GM21526 (cell line): ENCODE measurements around the gene TMC8.
"Not testable (repeated sequence)": the region's sequence is repeated elsewhere in the genome, so short reads cannot be mapped to it uniquely, and the experiment has no call there.

ENCODE experiments used
- ATAC-seq: cut with Tn5 transposase; IDR thresholded peaks from one replicate; pipeline ENCODE4 v1.9.1; 2021; ENCODE audit warnings: moderate library complexity; ENCODE audit not compliant: unreplicated experiment, low FRiP score

The TMC8 gene

DNA sequence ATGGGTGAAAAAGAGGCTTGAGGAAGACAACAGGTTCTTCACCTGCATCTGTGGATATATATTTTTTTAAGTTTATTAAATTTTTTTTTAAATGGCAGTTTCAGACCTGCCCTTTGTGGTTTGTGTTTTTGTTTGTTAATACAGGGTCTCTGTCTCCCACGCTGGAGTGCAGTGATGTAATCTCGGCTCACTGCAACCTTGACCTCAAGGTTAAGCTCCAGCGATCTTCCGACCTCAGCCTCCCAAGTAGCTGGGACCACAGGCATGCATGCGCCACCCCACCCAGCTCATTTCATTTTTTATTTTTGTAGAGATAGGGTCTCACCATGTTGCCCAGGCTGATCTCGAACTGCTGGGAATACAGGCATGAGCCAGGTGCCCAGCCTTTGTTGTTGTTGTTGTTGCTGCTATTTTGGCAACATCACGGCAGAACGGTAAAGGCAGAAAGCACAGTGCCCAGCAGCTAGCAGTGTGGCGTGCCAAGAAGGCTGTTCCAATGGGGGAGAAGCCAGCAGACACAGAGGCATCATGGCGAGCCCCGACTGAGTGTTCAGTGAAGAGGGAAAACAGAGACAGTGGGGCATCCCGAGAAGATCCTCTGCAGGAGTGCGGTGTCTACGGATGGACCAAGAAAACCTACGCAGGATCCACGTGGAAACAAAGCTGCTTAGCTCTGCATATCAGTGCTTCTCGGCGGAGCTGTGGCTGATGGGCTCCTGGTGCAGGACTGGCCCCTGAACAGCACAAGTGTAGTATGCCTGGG lies 21.7 kb upstream of the TMC8 start:
- no peak for ATAC-seq

DNA sequence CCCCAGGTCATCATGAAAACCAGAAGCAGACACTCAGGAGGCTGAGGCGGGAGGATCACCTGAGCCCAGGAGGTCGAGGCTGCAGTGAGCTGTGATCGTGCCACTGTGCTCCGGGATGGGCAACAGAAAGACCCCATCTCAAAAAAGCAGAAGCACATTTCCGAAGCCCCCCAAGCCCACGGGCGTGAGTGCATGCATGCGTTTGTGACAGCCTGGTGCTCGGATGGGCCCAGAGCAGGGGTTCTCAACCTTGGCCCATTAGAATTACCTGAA lies 21.1 kb upstream of the TMC8 start:
- no peak for ATAC-seq

DNA sequence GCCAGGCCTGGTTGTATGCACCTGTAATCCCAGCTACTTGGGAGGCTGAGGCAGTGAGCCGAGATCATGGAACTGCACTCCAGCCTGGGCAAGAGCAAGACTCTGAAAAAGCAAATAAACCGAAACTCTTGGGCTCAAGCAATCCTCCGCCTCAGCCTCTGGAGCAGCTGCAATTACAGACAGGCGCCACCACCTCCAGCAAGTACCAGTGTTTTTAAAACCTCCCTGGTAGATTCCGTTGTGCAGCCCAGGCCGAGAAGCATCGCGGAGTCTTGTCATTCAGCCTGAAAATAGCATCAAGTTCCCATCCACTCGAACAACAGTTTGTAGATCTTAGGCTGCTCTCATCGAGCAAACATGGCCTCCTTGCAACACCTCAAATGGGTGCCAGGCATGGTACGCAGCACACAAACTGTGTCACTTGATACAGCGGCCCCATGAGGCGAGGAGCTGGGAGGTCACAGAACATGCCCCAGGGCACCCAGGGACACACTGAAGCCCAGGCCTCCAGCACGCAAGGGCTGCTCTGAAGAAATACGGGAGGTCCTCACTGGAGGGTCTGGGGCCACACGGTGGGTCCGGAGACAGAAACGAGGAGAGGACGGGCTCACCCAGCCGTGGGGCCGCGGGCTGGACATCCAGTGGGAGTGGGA lies 20.1 kb upstream of the TMC8 start:
- no peak for ATAC-seq

GRCh38 chr17:78111016-78111726 lies 19.4 kb upstream of the TMC8 start:
- no peak for ATAC-seq

GRCh38 chr17:78111727-78112517 lies 18.6 kb upstream of the TMC8 start:
- no peak for ATAC-seq

- ATAC-seq = no peak
Observed at GRCh38 chr17:78112518-78113471, 17.8 kb upstream of the TMC8 start.

DNA sequence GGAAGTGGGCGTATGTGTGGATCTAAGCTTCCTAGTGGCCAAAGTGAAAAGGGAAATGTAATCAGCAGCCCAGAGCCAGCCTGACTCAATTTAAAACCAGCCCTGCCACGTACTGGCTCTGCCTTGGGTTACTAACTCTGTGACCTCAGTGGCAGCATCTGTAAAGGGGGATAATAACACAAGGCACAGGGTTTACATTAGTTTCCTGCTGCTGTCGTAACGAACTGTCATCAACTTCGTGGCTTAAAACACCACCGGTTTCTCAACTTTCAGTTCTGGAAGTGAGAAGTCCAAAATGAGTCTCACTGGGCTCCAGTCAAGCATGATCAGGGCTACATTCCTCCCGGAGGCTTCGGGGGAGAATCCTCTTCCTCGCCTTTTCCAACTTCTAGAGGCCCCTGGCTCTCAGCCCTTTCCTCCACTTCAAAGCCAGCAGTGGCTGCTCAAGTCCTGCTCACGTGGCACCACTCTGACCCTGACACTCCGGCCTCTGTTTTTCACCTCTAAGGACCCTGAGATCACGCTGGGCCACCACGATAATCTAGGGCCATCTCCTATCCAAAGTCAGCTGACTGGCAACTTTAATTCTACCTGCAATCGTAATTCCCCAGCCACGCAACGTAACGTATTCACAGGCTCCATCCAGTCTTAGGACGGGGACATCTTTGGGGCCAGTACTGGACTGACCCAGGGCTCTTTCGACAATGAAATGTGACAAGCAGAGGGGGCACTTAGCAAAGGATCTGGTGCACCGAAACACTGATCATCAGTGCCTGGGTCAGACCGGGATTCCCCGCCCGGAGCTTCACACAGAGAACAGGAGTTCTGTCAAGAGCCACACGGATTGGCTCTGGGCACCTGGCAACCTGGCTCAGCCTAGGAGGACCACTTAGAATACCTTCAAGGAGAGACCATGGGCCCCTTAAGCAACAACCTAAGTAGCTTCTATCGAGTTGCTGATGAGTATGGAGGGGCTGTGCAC lies 16.5 kb upstream of the TMC8 start:
- no peak for ATAC-seq

DNA sequence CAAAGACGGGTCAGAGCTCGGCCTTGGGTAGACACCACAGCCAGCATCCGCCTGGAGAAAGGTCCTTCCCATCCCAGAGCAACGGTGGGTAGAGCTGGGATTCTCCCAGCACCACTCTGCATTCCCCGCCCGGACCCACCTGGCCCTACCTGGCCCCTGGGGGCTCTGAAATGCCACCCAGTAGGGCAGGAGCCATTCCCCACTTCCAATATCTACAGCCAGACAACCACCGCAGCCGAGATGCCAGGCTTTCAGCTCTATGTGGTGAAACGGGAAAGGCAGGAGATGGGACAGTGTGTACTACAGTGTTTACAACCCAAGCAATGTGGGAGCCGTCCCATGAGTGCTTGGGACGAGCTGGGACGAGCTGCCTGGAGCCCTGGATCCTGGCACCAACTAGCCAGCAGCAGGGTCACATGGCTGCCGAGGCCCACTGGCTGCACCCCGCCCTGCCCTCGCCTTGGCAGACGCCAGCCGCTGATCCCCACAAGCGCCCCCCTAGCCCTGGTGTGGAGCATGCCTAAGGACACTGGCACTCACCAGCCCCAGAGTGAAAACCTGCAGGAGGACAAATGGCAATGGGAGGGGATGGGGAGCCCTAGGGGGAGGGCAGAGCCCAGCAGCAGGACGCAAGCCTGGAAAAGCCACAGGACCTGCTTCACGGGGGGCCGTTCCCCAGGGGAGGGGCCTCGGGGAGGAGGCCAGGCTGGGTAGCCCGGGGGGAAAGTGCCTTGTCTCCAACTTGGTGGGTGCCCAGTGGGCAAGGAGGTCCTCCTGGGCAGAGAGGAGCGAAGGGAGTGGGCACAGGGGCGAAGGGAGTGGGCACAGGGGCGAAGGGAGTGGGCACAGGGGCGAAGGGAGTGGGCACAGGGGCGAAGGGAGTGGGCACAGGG lies 15.5 kb upstream of the TMC8 start:
- ATAC-seq = no peak

DNA sequence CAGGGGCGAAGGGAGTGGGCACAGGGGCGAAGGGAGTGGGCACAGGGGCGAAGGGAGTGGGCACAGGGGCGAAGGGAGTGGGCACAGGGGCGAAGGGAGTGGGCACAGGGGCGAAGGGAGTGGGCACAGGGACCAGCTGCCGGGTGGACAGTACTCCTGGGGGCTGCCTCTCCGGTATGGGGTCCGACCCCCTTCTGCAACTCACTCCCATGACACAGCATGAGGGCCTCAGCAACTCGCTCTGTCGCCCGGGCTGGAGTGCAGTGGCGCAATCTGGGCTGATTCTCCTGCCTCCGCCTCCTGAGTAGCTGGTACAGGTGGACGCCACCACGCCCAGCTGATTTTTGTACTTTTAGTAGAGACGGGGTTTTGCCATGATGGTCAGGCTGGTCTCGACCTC lies 14.8 kb upstream of the TMC8 start:
- not testable (repeated sequence) for ATAC-seq

GRCh38 chr17:78116411-78116810 lies 14.2 kb upstream of the TMC8 start:
- ATAC-seq = no peak

DNA sequence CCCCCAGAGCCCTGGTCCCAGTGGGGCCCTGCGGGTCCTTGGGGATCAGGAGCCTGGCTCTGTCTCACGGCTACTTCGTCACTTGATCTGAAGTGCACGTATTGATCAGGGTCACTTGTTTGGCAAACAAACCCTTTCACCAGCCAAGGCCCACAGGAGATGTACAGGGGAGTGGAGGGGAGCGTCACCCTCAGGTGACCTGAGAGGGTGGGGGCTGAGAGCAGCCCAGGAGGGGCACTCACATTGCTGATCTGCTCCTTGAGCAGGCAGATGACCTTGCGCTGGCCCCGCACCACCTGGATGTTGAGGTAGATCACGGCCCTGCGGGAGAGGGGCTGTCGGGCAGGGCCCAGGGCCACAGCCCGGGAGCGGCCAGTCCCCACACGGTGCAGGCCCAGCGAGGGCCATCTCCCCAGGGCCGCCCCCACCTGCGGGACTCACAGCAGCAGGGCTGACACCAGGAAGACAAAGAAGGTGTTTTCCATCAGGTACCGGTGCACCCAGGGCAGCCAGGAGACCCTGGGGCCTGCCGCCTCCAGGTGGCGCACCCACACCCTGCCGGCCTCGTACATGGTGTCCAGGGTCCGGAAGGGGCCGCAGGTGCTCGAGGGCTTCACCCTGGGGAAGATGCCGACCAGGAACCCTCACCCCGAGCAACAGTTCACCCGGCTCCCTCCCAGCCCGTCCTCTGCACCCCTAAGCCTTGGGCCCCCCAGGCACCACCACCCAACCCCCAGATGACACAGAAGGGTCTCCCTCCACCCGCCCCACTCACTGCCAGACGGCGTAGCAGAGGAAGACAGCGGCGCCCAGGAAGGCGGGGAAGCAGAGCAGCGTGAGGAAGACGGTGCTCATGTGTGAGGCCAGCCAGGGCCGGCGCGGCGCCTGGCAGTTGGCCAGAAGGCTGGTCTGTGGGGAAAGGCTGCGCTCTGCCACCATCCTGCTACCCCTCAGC lies 13.3 kb upstream of the TMC8 start:
- no peak for ATAC-seq

GRCh38 chr17:78118801-78119241 lies 11.8 kb upstream of the TMC8 start:
- ATAC-seq = no peak

DNA sequence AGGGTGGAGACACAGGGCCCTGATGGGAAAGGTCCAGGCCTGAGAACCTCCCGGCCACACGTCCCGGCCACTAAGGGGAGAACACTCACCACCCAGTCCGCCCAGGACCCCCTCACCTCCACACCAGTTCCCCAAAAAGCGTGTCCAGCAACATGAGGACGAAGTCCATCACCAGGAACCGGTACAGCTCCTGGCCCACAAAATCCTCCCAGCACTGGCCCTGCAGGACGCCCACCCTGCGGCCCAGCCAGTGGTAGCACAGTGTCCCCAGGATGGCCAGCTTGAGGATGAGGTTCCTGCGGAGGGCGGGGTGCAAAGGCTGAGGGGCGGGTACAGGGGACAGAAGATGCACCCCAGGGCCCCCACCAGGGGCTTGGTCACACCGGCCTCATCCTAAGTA lies 10.0 kb upstream of the TMC8 start:
- ATAC-seq = no peak

DNA sequence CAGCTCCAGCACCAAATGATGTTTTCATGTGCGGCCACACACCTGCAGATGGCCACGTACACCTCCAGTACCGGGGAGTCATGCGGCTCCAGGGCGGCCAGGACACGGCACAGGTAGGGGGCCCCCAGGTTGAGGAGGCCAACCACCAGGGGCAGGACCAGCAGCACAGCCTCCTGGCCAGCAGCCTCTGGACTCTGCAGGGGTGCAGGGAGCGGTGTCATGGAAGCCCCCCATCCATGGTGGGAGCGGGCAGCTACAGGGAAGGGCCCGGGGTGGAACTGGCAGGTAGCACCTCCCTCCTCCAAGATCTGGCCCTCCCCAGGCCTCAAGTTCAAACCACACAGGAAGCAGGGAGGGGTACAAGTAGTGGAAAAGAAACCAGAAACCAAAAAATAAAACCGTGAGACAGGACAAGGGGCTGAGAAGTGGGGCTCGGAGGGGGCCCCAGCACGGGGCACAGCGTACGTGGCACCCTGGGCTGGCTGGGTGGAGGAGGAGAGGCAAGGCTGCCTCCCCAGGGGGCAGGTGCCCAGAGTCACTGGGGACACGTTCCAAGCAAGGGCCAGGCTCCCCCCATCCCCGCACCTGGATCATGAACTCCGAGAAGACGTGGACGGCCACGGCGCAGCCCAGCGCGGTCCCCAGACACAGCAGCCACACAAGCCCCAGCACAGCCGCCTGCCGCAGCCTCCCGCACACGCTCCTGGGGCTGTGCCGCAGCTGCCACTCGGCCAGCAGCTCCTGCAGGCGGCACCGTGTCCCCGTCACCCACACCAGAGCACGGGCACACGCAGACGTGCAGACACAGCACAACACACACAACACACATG lies 9.4 kb upstream of the TMC8 start:
- no peak for ATAC-seq

DNA sequence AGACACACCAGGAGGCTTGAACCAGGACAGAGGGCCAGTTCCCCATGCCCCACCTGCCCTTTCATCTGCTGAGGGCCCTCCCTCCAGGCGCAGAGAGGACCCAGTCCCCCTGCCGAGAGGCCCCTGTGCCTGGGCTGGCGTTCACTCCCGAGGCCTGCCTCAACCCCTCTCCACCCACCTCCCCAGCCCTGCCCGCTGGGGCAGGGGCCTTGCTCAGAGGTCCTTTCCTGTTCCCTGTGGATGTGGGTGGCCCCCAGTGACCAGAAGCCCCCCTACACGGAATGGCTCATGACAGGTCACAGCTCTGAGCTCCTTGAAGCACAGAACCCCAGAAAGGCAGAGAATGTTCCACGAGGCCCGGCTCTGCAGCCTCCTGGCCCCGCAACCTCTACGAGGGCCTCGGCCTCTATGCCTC lies 8.8 kb upstream of the TMC8 start:
- ATAC-seq = no peak
